Lower lobe of right lung (tissue), 2 donors: Measurements from ENCODE around the gene PIF1. TPM values are rescaled to one million over a fixed set of nuclear protein-coding genes. Genes with fewer than 3 reads are reported as not detected.

Source experiments
- ATAC-seq, 2 donors: fragments of 200-7000 bp; cut with Tn5 transposase; one replicate each; pipeline ENCODE4 v1.9.1; 2020 to 2022; ENCODE audit warnings: mild to moderate bottlenecking in 2 of 2, moderate library complexity in 2 of 2
- DNase-seq: peaks from one replicate; pipeline ENCODE4 v3.0.0-alpha.2; 2020
- H3K27ac ChIP-seq: fragments of 200-600 bp; one replicate; pipeline ENCODE4 v1.8.0; 2022
- H3K27me3 ChIP-seq: fragments of 200-600 bp; one replicate; pipeline ENCODE4 v1.8.0; 2022; ENCODE audit warnings: low read depth
- H3K36me3 ChIP-seq: fragments of 200-600 bp; one replicate; pipeline ENCODE4 v1.8.0; 2022; ENCODE audit warnings: mild to moderate bottlenecking
- H3K4me1 ChIP-seq: fragments of 200-600 bp; one replicate; pipeline ENCODE4 v1.8.0; 2022
- H3K4me3 ChIP-seq: fragments of 200-600 bp; one replicate; pipeline ENCODE4 v1.8.0; 2022; ENCODE audit warnings: mild to moderate bottlenecking
- H3K9me3 ChIP-seq: fragments of 200-600 bp; one replicate; pipeline ENCODE4 v1.8.0; 2022
- CTCF ChIP-seq: fragments of 200-600 bp; IDR thresholded peaks from one replicate; pipeline ENCODE4 v1.8.0; 2022; ENCODE audit warnings: antibody characterized with exemption, mild to moderate bottlenecking
- intact Hi-C: fragments of 100-400 bp; cut with DNase I; formaldehyde crosslinking; loops from one replicate; pipeline ENCODE4 v1.11.0; 2022
- total RNA-seq: library from RNA; stranded (reverse); fragmentation: NEBNext Ultra II Directional; extraction: Animal tissue kit (Norgen Biotek cat#: 25700); gene quantifications from one replicate; pipeline ENCODE4 v1.2.1, GENCODE V29; 2021
- donor health status: DM: no; HTN: yes; CAD: no; lungs with severe emphysema.

Gene PIF1
- total RNA-seq, 1 donor from 2014 or later = 1.4 TPM

GRCh38 chr15:64774629-64775493 is 50.6 kb downstream of the PIF1 start:
- intact Hi-C loops = no loop called here

GRCh38 chr15:64774037-64774628 is 51.3 kb downstream of the PIF1 start:
- Histone ChIP-seq H3K9me3 (no peaks in the 10 kb centered on the region), H3K36me3 (no peaks in the 10 kb centered on the region), H3K4me3 (peak overlapping the region; percentile 58), H3K4me1 (no peaks in the 10 kb centered on the region), H3K27me3 (peaks cover 14% of the 10 kb centered on the region), H3K27ac (peak overlapping the region; percentile 36)
- TF ChIP-seq CTCF = no peak
- intact Hi-C loops = no loop called here
- DNase-seq (no peak), ATAC-seq (no peak)

More at GRCh38 chr15:64774629-64775493, 50.6 kb downstream of the PIF1 start:
- no peaks in the 10 kb centered on the region for H3K36me3 ChIP-seq
- DNase-seq (no peak), ATAC-seq (peak; percentile 46 to 68)
- TF ChIP-seq CTCF = no peak
- peak overlapping the region; percentile 58 for H3K4me3 ChIP-seq
- peaks cover 14% of the 10 kb centered on the region for H3K27me3 ChIP-seq
- peak overlapping the region; percentile 36 for H3K27ac ChIP-seq
- no peaks in the 10 kb centered on the region for H3K9me3 ChIP-seq
- H3K4me1 ChIP-seq = no peaks in the 10 kb centered on the region

- TF ChIP-seq CTCF = no peak
- Histone ChIP-seq H3K27me3 (peaks cover 14% of the 10 kb centered on the region), H3K4me3 (no peak overlapping the region), H3K27ac (peak overlapping the region; percentile 36), H3K9me3 (no peaks in the 10 kb centered on the region), H3K36me3 (no peaks in the 10 kb centered on the region), H3K4me1 (no peaks in the 10 kb centered on the region)
- DNase-seq = no peak
- intact Hi-C loops = no loop called here
- ATAC-seq = no peak
Observed at GRCh38 chr15:64773606-64774005, 51.8 kb downstream of the PIF1 start.

GRCh38 chr15:64772964-64773363 is 52.5 kb downstream of the PIF1 start:
- DNase-seq (no peak), ATAC-seq (no peak)
- intact Hi-C loops = no loop called here
- no peak for TF ChIP-seq CTCF
- H3K4me3 ChIP-seq = no peak overlapping the region
- H3K27me3 ChIP-seq = peaks cover 14% of the 10 kb centered on the region
- H3K4me1 ChIP-seq = no peaks in the 10 kb centered on the region
- H3K9me3 ChIP-seq = no peaks in the 10 kb centered on the region
- no peak overlapping the region for H3K27ac ChIP-seq
- no peaks in the 10 kb centered on the region for H3K36me3 ChIP-seq

- no peaks in the 10 kb centered on the region for H3K36me3 ChIP-seq
- H3K9me3 ChIP-seq = no peaks in the 10 kb centered on the region
- intact Hi-C loops = no loop called here
- ATAC-seq (no peak), DNase-seq (no peak)
- no peak for TF ChIP-seq CTCF
- peaks cover 14% of the 10 kb centered on the region for H3K27me3 ChIP-seq
- no peaks in the 10 kb centered on the region for H3K4me1 ChIP-seq
- no peak overlapping the region for H3K27ac ChIP-seq
- H3K4me3 ChIP-seq = no peak overlapping the region
Observed at GRCh38 chr15:64772488-64772887, 53.0 kb downstream of the PIF1 start.
